Effector memory CD8-positive, alpha-beta T cell (primary cell): ENCODE data around the gene EXOC6.

Experiments
- ATAC-seq: fragments of 150-1000 bp; cut with Tn5 transposase; replicated peaks from 2 replicates; pipeline ENCODE4 v1.10.0; 2021; ENCODE audit warnings: mild to moderate bottlenecking, moderate library complexity
- DNase-seq, 3 experiments: peaks; one replicate each; pipeline ENCODE4 v3.0.0; 2021
- H3K27ac Mint-ChIP-seq, 2 donors: one replicate each; pipeline ENCODE4 v1.8.0; 2022; ENCODE audit warnings: mild to moderate bottlenecking in 2 of 2, mixed read lengths in 2 of 2, moderate library complexity in 2 of 2
- H3K27me3 Mint-ChIP-seq, 2 donors: one replicate each; pipeline ENCODE4 v1.8.0; 2022; ENCODE audit warnings: mixed read lengths in 2 of 2
- H3K36me3 Mint-ChIP-seq: one replicate; pipeline ENCODE4 v1.8.0; 2022; ENCODE audit warnings: mild to moderate bottlenecking, moderate library complexity, mixed read lengths; ENCODE audit not compliant: insufficient read depth
- H3K4me1 Mint-ChIP-seq, 2 donors: one replicate each; pipeline ENCODE4 v1.8.0; 2022; ENCODE audit warnings: low read depth in 2 of 2, mixed read lengths in 2 of 2
- H3K4me3 Mint-ChIP-seq, 2 donors: one replicate each; pipeline ENCODE4 v1.8.0; 2022; ENCODE audit warnings: mild to moderate bottlenecking in 2 of 2, mixed read lengths in 2 of 2, moderate library complexity in 2 of 2
- H3K9me3 Mint-ChIP-seq, 2 donors: one replicate each; pipeline ENCODE4 v1.8.0; 2022; ENCODE audit warnings: mixed read lengths in 2 of 2

EXOC6 gene

GRCh38 chr10:93034426-93034825, 186.1 kb downstream of the EXOC6 start:
- Mint-ChIP-seq H3K27ac (no peak overlapping the region), H3K9me3 (no peaks in the 10 kb centered on the region), H3K27me3 (no peaks in the 10 kb centered on the region), H3K36me3 (peaks cover 2% of the 10 kb centered on the region), H3K4me1 (peaks cover 0 to 4% of the 10 kb centered on the region in 2 donors), H3K4me3 (no peak overlapping the region)
- ATAC-seq, result no peak
- DNase-seq, result no peak

- H3K4me1 Mint-ChIP-seq, result no peaks in the 10 kb centered on the region
- H3K27me3 Mint-ChIP-seq, result no peaks in the 10 kb centered on the region
- H3K36me3 Mint-ChIP-seq, result peaks cover 2% of the 10 kb centered on the region
- no peak overlapping the region for H3K27ac Mint-ChIP-seq
- DNase-seq, result no peak
- no peak overlapping the region for H3K4me3 Mint-ChIP-seq
- H3K9me3 Mint-ChIP-seq, result no peaks in the 10 kb centered on the region
- no peak for ATAC-seq
These were observed 190.8 kb downstream of the EXOC6 start for GRCh38 chr10:93039110-93039509.

- H3K4me3 Mint-ChIP-seq, result no peak overlapping the region
- H3K27ac Mint-ChIP-seq, result no peak overlapping the region
- H3K4me1 Mint-ChIP-seq, result no peaks in the 10 kb centered on the region
- H3K9me3 Mint-ChIP-seq, result no peaks in the 10 kb centered on the region
- no peak for DNase-seq
- ATAC-seq, result no peak
- H3K36me3 Mint-ChIP-seq, result peaks cover 2% of the 10 kb centered on the region
- H3K27me3 Mint-ChIP-seq, result no peaks in the 10 kb centered on the region
These were observed 191.4 kb downstream of the EXOC6 start for GRCh38 chr10:93039721-93040120.

- no peak overlapping the region for H3K27ac Mint-ChIP-seq
- no peak for ATAC-seq
- no peaks in the 10 kb centered on the region for H3K9me3 Mint-ChIP-seq
- H3K4me1 Mint-ChIP-seq, result no peaks in the 10 kb centered on the region
- H3K36me3 Mint-ChIP-seq, result no peaks in the 10 kb centered on the region
- no peaks in the 10 kb centered on the region for H3K27me3 Mint-ChIP-seq
- DNase-seq, result no peak
- H3K4me3 Mint-ChIP-seq, result no peak overlapping the region
These were observed 206.2 kb downstream of the EXOC6 start for GRCh38 chr10:93054486-93054885.

- DNase-seq (no peak), ATAC-seq (no peak)
- peaks cover 15 to 16% of the 10 kb centered on the region in 2 donors for H3K4me1 Mint-ChIP-seq
- no peak overlapping the region for H3K27ac Mint-ChIP-seq
- peaks cover 4% of the 10 kb centered on the region for H3K36me3 Mint-ChIP-seq
- no peak overlapping the region for H3K4me3 Mint-ChIP-seq
- H3K27me3 Mint-ChIP-seq, result peaks cover 5 to 21% of the 10 kb centered on the region in 2 donors
- H3K9me3 Mint-ChIP-seq, result no peaks in the 10 kb centered on the region
These were observed 209.8 kb downstream of the EXOC6 start for GRCh38 chr10:93058139-93058538.

GRCh38 chr10:93059975-93060886, 211.9 kb downstream of the EXOC6 start, which contains the start of gene CYP26C1:
Gene CYP26C1 (plus strand): TSS chr10:93060798. CDS start chr10:93061264, 466 bp downstream.
- ATAC-seq (no peak), DNase-seq (no peak)
- Mint-ChIP-seq H3K4me3 (peak within 1 kb of the TSS; percentile 74), H3K9me3 (no peaks in the 10 kb centered on the region), H3K27ac (no peak within 1 kb of the TSS), H3K4me1 (peaks cover 15 to 18% of the 10 kb centered on the region in 2 donors), H3K36me3 (peaks cover 4% of the 10 kb centered on the region), H3K27me3 (peaks cover 13 to 39% of the 10 kb centered on the region in 2 donors)

GRCh38 chr10:93060887-93061593, 212.7 kb downstream of the EXOC6 start:
- Mint-ChIP-seq H3K36me3 (peaks cover 4% of the 10 kb centered on the region), H3K27me3 (peaks cover 18 to 45% of the 10 kb centered on the region in 2 donors), H3K4me3 (peak overlapping the region; percentile 74), H3K9me3 (no peaks in the 10 kb centered on the region), H3K27ac (no peak overlapping the region), H3K4me1 (peaks cover 19 to 20% of the 10 kb centered on the region in 2 donors)
- no peak for ATAC-seq
- no peak for DNase-seq

- ATAC-seq, result peak; percentile 43
- peaks cover 19 to 20% of the 10 kb centered on the region in 2 donors for H3K4me1 Mint-ChIP-seq
- no peak for DNase-seq
- H3K27ac Mint-ChIP-seq, result no peak overlapping the region
- peak overlapping the region; percentile 74 for H3K4me3 Mint-ChIP-seq
- H3K27me3 Mint-ChIP-seq, result peaks cover 22 to 51% of the 10 kb centered on the region in 2 donors
- no peaks in the 10 kb centered on the region for H3K9me3 Mint-ChIP-seq
- peaks cover 4% of the 10 kb centered on the region for H3K36me3 Mint-ChIP-seq
These were observed 213.5 kb downstream of the EXOC6 start for GRCh38 chr10:93061594-93062513.

GRCh38 chr10:93062514-93063143, 214.3 kb downstream of the EXOC6 start:
- peak; percentile 72 for ATAC-seq
- Mint-ChIP-seq H3K36me3 (peaks cover 4% of the 10 kb centered on the region), H3K27ac (no peak overlapping the region), H3K4me3 (peak overlapping the region; percentile 74), H3K27me3 (peaks cover 30 to 59% of the 10 kb centered on the region in 2 donors), H3K4me1 (peaks cover 19 to 20% of the 10 kb centered on the region in 2 donors), H3K9me3 (no peaks in the 10 kb centered on the region)
- no peak for DNase-seq

- DNase-seq, result no peak
- H3K36me3 Mint-ChIP-seq, result peaks cover 4% of the 10 kb centered on the region
- H3K4me1 Mint-ChIP-seq, result peaks cover 19 to 21% of the 10 kb centered on the region in 2 donors
- H3K9me3 Mint-ChIP-seq, result no peaks in the 10 kb centered on the region
- H3K27me3 Mint-ChIP-seq, result peaks cover 37 to 66% of the 10 kb centered on the region in 2 donors
- H3K4me3 Mint-ChIP-seq, result peak overlapping the region; percentile 37 to 53
- H3K27ac Mint-ChIP-seq, result no peak overlapping the region
- ATAC-seq, result no peak
These were observed 215.0 kb downstream of the EXOC6 start for GRCh38 chr10:93063144-93063976.

GRCh38 chr10:93063977-93064660, 215.8 kb downstream of the EXOC6 start:
- DNase-seq (no peak), ATAC-seq (no peak)
- Mint-ChIP-seq H3K9me3 (no peaks in the 10 kb centered on the region), H3K27ac (no peak overlapping the region), H3K27me3 (peaks cover 45 to 74% of the 10 kb centered on the region in 2 donors), H3K4me3 (peak overlapping the region; percentile 37 to 53), H3K4me1 (peaks cover 23 to 26% of the 10 kb centered on the region in 2 donors), H3K36me3 (peaks cover 4% of the 10 kb centered on the region)
